Activated CD8-positive, alpha-beta T cell treated with anti-CD3 and anti-CD28 coated beads for 36 hours (primary cell): ENCODE data around the gene KCNIP1. TPM values are rescaled to one million over a fixed set of nuclear protein-coding genes. Genes with fewer than 3 reads are reported as not detected.

ENCODE experiments used
- ATAC-seq: fragments of 200-7000 bp; cut with Tn5 transposase; one replicate; pipeline ENCODE4 v1.10.0; 2021; ENCODE audit warnings: mild to moderate bottlenecking, moderate library complexity
- CTCF ChIA-PET: fragments of 350-600 bp; sonication (Branson Sonifier 250); formaldehyde crosslinking; loops from one replicate; lab custom pipeline; 2021; ENCODE audit warnings: antibody characterized with exemption; lab: Charles Lee
- POLR2A ChIA-PET: fragments of 350-600 bp; sonication (Branson Sonifier 250); formaldehyde crosslinking; loops from one replicate; lab custom pipeline; 2021; ENCODE audit warnings: antibody characterized with exemption; lab: Charles Lee
- DNase-seq: peaks from one replicate; pipeline ENCODE4 v3.0.0-alpha.2; 2020
- H3K27ac Mint-ChIP-seq: one replicate; pipeline ENCODE4 v1.8.0; 2021; ENCODE audit warnings: mild to moderate bottlenecking, mixed read lengths
- H3K27me3 Mint-ChIP-seq: one replicate; pipeline ENCODE4 v1.8.0; 2021; ENCODE audit warnings: mixed read lengths
- H3K36me3 Mint-ChIP-seq: one replicate; pipeline ENCODE4 v1.8.0; 2021; ENCODE audit warnings: low read depth, mixed read lengths
- H3K4me1 Mint-ChIP-seq: one replicate; pipeline ENCODE4 v1.8.0; 2021; ENCODE audit warnings: low read depth, mixed read lengths
- H3K4me3 Mint-ChIP-seq: one replicate; pipeline ENCODE4 v1.8.0; 2021; ENCODE audit warnings: mild to moderate bottlenecking, moderate library complexity, mixed read lengths
- H3K9me3 Mint-ChIP-seq: one replicate; pipeline ENCODE4 v1.8.0; 2021; ENCODE audit warnings: mixed read lengths
- CTCF ChIP-seq: fragments of 200-600 bp; IDR thresholded peaks from one replicate; pipeline ENCODE4 v1.8.0; 2022; ENCODE audit warnings: antibody characterized with exemption, mild to moderate bottlenecking
- intact Hi-C: fragments of 100-400 bp; cut with micrococcal nuclease; formaldehyde crosslinking; loops from one replicate; pipeline ENCODE4 v1.10.0; 2022
- total RNA-seq, 2 experiments: library from RNA; stranded (reverse); gene quantifications; one replicate each; pipeline ENCODE4 v1.2.3, GENCODE V29; 2021

Gene KCNIP1
- total RNA-seq, 2 experiments from 2014 or later = not detected

GRCh38 chr5:170757182-170757601 lies 253.4 kb downstream of the KCNIP1 start:
- H3K4me3 Mint-ChIP-seq = no peak overlapping the region
- ChIA-PET CTCF (no interaction called here), POLR2A (no interaction called here)
- no peak for DNase-seq
- no peaks in the 10 kb centered on the region for H3K36me3 Mint-ChIP-seq
- no peaks in the 10 kb centered on the region for H3K9me3 Mint-ChIP-seq
- ATAC-seq = no peak
- H3K4me1 Mint-ChIP-seq = no peaks in the 10 kb centered on the region
- peaks cover 2% of the 10 kb centered on the region for H3K27me3 Mint-ChIP-seq
- TF ChIP-seq CTCF = no peak
- intact Hi-C loops = no loop called here
- no peak overlapping the region for H3K27ac Mint-ChIP-seq

- ChIA-PET CTCF (no interaction called here), POLR2A (no interaction called here)
- no peak for DNase-seq
- Mint-ChIP-seq H3K27me3 (peaks cover under 1% of the 10 kb centered on the region), H3K4me3 (no peak overlapping the region), H3K9me3 (no peaks in the 10 kb centered on the region), H3K27ac (no peak overlapping the region), H3K4me1 (no peaks in the 10 kb centered on the region), H3K36me3 (no peaks in the 10 kb centered on the region)
- no peak for TF ChIP-seq CTCF
- intact Hi-C loops = no loop called here
- ATAC-seq = no peak
These were observed 253.8 kb downstream of the KCNIP1 start for GRCh38 chr5:170757669-170758068.

GRCh38 chr5:170758481-170758880 lies 254.7 kb downstream of the KCNIP1 start:
- POLR2A ChIA-PET = no interaction called here
- intact Hi-C loops = no loop called here
- no peaks in the 10 kb centered on the region for H3K4me1 Mint-ChIP-seq
- H3K36me3 Mint-ChIP-seq = no peaks in the 10 kb centered on the region
- H3K4me3 Mint-ChIP-seq = no peak overlapping the region
- TF ChIP-seq CTCF = no peak
- H3K27ac Mint-ChIP-seq = no peak overlapping the region
- DNase-seq = no peak
- no peak for ATAC-seq
- no peaks in the 10 kb centered on the region for H3K9me3 Mint-ChIP-seq
- no peaks in the 10 kb centered on the region for H3K27me3 Mint-ChIP-seq
- CTCF ChIA-PET = no interaction called here

- Mint-ChIP-seq H3K9me3 (no peaks in the 10 kb centered on the region), H3K27me3 (no peaks in the 10 kb centered on the region), H3K36me3 (no peaks in the 10 kb centered on the region), H3K27ac (no peak overlapping the region), H3K4me3 (no peak overlapping the region), H3K4me1 (no peaks in the 10 kb centered on the region)
- no peak for ATAC-seq
- intact Hi-C loops = no loop called here
- DNase-seq = no peak
- CTCF ChIA-PET = no interaction called here
- POLR2A ChIA-PET = no interaction called here
- no peak for TF ChIP-seq CTCF
These were observed 256.3 kb downstream of the KCNIP1 start for GRCh38 chr5:170760113-170760512.

GRCh38 chr5:170761048-170761707 lies 257.4 kb downstream of the KCNIP1 start:
- ATAC-seq = no peak
- H3K27me3 Mint-ChIP-seq = no peaks in the 10 kb centered on the region
- H3K36me3 Mint-ChIP-seq = no peaks in the 10 kb centered on the region
- no peaks in the 10 kb centered on the region for H3K9me3 Mint-ChIP-seq
- intact Hi-C loops = no loop called here
- ChIA-PET CTCF (no interaction called here), POLR2A (no interaction called here)
- no peaks in the 10 kb centered on the region for H3K4me1 Mint-ChIP-seq
- no peak for TF ChIP-seq CTCF
- no peak for DNase-seq
- H3K4me3 Mint-ChIP-seq = no peak overlapping the region
- H3K27ac Mint-ChIP-seq = no peak overlapping the region
